RWPE2 (cell line): ENCODE measurements around the gene STK10.

Source experiments
- ATAC-seq: fragments of 200-7000 bp; cut with Tn5 transposase; 3 replicates; pipeline ENCODE4 v1.9.1; 2021; ENCODE audit warnings: low read depth
- DNase-seq: peaks from one replicate; pipeline ENCODE4 v3.0.0-alpha.2; 2020; ENCODE audit warnings: low spot score
- H3K27ac ChIP-seq: fragments of 450-650 bp; 2 replicates; pipeline ENCODE4 v1.5.1; 2017; ENCODE audit warnings: mild to moderate bottlenecking; ENCODE audit not compliant: poor library complexity, severe bottlenecking
- H3K27me3 ChIP-seq: fragments of 250-450 bp; sonication (Bioruptor Pico); 2 replicates; pipeline ENCODE4 v1.5.1; 2021; ENCODE audit warnings: mild to moderate bottlenecking, moderate library complexity; ENCODE audit not compliant: insufficient read depth, poor library complexity, severe bottlenecking
- H3K36me3 ChIP-seq: fragments of 250-450 bp; sonication (Bioruptor Pico); 2 replicates; pipeline ENCODE4 v1.5.1; 2020; ENCODE audit warnings: low read depth, mild to moderate bottlenecking, moderate library complexity
- H3K4me1 ChIP-seq: fragments of 250-450 bp; sonication (Bioruptor Pico); 2 replicates; pipeline ENCODE4 v1.5.1; 2021; ENCODE audit warnings: mild to moderate bottlenecking, moderate library complexity; ENCODE audit not compliant: insufficient read depth, poor library complexity, severe bottlenecking
- H3K4me3 ChIP-seq: fragments of 250-450 bp; sonication (Bioruptor Pico); 2 replicates; pipeline ENCODE4 v1.5.1; 2021; ENCODE audit warnings: mild to moderate bottlenecking, moderate library complexity; ENCODE audit not compliant: severe bottlenecking
- H3K9me3 ChIP-seq: fragments of 250-450 bp; sonication (Bioruptor Pico); 2 replicates; pipeline ENCODE4 v1.5.1; 2021; ENCODE audit warnings: mild to moderate bottlenecking, moderate library complexity; ENCODE audit not compliant: severe bottlenecking
- CTCF ChIP-seq: fragments of 450-650 bp; IDR thresholded peaks from one replicate; pipeline ENCODE4 v1.5.1; 2017; ENCODE audit warnings: mild to moderate bottlenecking, moderate library complexity; ENCODE audit not compliant: poor library complexity, severe bottlenecking

The STK10 gene

GRCh38 chr5:172188033-172188892, at the start of gene STK10:
Gene STK10 (minus strand): TSS chr5:172188224. CDS start chr5:172188042, 182 bp downstream.
- DNase-seq = peak; percentile 95
- Histone ChIP-seq H3K36me3 (no peaks in the 10 kb centered on the region), H3K9me3 (no peaks in the 10 kb centered on the region), H3K27me3 (no peaks in the 10 kb centered on the region), H3K4me1 (peaks cover 17% of the 10 kb centered on the region), H3K27ac (peak within 1 kb of the TSS; percentile 77), H3K4me3 (peak within 1 kb of the TSS; percentile 63)
- peak; percentile 99 for TF ChIP-seq CTCF
- ATAC-seq = peak; percentile 71

DNA sequence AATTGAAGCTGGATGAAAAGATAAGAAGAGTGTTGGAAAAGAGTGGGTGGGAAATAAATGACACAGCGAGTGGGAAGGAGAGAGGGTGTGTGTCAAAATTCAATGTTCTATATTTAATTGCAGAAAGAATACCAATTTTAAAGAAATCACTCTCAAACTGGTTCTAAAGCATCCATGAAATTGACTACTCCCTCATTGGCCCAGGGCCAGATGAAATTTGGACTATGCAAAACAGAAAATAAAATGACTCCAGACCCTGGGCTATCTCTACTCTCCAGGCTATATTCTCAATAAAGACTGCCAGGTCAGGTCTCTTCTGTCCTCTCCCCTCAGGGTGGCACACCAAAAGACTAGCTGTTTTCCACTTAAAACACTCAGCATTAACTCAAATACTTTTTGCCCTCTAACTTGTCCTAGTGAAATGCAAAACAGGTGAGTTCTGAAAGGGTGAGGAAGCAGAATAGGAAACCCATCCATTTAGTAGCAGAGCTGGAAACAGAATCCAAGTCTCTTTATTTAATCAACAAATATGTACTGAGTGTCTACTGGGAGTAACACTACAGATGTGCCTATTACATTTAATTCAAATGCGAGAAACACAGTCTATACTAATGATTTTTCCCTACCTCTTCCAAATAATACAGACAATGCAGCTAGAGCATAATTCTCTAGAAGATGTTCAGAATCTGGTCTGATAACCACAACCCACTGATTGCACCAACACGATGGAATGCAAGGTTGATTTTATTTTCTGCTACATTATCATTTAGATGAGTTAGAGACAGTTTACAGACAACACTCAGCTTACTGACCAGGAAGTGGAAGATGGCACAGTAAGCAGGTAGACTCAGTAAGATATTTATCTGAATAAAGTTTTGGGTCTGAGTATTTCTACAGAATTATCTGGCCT, 48.1 kb upstream of the STK10 start:
- TF ChIP-seq CTCF = no peak
- Histone ChIP-seq H3K9me3 (no peaks in the 10 kb centered on the region), H3K36me3 (peaks cover 20% of the 10 kb centered on the region), H3K27ac (no peak overlapping the region), H3K27me3 (no peaks in the 10 kb centered on the region), H3K4me1 (no peaks in the 10 kb centered on the region), H3K4me3 (no peak overlapping the region)
- ATAC-seq (no peak; the same call in 2 of the 3 replicates), DNase-seq (no peak)

GRCh38 chr5:172235132-172235780, 47.2 kb upstream of the STK10 start:
- TF ChIP-seq CTCF = no peak
- H3K27me3 ChIP-seq = no peaks in the 10 kb centered on the region
- H3K4me1 ChIP-seq = no peaks in the 10 kb centered on the region
- DNase-seq (no peak), ATAC-seq (no peak)
- no peaks in the 10 kb centered on the region for H3K9me3 ChIP-seq
- H3K27ac ChIP-seq = no peak overlapping the region
- no peak overlapping the region for H3K4me3 ChIP-seq
- peaks cover 26% of the 10 kb centered on the region for H3K36me3 ChIP-seq

- H3K9me3 ChIP-seq = no peaks in the 10 kb centered on the region
- H3K27ac ChIP-seq = no peak overlapping the region
- H3K27me3 ChIP-seq = no peaks in the 10 kb centered on the region
- H3K4me1 ChIP-seq = no peaks in the 10 kb centered on the region
- ATAC-seq (no peak), DNase-seq (no peak)
- H3K4me3 ChIP-seq = no peak overlapping the region
- peaks cover 34% of the 10 kb centered on the region for H3K36me3 ChIP-seq
- TF ChIP-seq CTCF = no peak
These were observed 46.0 kb upstream of the STK10 start for GRCh38 chr5:172234031-172234430.
